IPS-18c (cell line): Measurements from ENCODE around the gene DNHD1.
A peak's percentile ranks its signal among the peaks of the same experiment; 100 is the strongest.

Experiments used
- H3K4me3 ChIP-seq: 2 replicates; pipeline ENCODE4 v1.7.0; 2013; ENCODE audit warnings: low read depth, mild to moderate bottlenecking, low read length, moderate library complexity; ENCODE audit not compliant: insufficient read depth
- H3K9me3 ChIP-seq: one replicate; pipeline ENCODE4 v1.6.1; 2013; ENCODE audit warnings: mild to moderate bottlenecking, low read length, moderate library complexity; ENCODE audit not compliant: control insufficient read depth, insufficient read depth

Gene DNHD1

DNA sequence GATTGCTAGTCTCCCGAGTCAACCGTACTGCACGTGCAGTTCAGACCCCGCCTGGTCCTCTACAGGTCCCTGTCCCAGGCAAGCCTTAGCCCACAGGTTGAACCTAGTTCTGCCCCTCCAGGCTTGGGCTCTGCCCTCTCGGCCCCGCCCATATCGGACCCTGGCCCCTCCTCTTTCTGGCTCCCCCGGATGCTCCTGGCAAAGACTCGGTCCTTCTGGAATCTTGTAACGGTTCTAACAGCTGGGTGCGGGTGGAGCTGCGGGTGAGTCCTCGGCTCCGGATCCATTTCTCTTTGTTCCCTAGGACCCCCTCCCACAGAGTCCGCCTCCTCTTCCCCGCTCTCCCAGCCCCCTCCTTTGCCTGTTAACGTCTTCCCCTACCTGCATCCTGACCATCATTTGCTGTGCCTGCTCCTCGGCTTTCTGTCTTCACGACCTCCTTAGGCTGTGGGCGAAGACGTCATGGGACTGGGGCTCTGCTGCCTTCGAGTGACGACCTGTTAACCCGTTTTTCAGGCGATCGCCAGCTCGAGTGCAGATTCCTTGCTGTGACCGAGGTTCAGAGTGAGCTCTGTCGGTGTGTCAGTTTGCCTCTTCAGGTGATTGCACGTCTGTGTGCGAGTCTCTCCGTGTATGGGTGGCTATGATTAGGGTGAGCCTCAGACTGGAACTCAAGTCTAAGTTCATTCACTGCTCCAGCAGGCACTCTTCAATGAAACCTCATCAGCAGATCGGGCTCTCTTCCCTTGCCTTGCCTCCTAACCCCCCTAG lies at the start of gene DNHD1:
Gene DNHD1, plus strand, starts transcription at position 212 of the 771 bp plus-strand sequence. CDS start 936 bp downstream, outside the sequence.
- Histone ChIP-seq H3K9me3 (no peaks in the 10 kb centered on the region), H3K4me3 (peak within 1 kb of the TSS; percentile 36; the same call in 1 of the 2 replicates)

DNA sequence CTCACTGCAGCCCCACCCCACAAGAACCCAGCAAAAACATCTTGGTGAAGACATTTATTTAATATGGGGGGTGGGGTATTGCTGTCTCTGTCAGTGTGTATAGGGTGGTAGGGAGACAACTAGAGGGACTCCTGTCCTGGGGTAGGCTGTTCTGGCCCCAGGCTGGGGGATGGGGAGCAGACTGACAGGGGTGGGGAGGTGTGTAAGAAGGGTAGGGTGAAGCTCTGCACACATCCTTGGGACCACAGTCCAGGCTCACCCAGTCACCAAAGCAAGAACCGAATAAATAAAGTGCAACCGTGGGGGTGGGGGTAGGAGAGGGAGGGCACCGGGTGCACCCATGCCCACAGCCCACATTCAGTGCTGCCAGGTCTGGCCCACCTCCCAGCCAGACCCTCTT lies 48.5 kb upstream of the DNHD1 start:
- Histone ChIP-seq H3K4me3 (no peak overlapping the region), H3K9me3 (no peaks in the 10 kb centered on the region)

DNA sequence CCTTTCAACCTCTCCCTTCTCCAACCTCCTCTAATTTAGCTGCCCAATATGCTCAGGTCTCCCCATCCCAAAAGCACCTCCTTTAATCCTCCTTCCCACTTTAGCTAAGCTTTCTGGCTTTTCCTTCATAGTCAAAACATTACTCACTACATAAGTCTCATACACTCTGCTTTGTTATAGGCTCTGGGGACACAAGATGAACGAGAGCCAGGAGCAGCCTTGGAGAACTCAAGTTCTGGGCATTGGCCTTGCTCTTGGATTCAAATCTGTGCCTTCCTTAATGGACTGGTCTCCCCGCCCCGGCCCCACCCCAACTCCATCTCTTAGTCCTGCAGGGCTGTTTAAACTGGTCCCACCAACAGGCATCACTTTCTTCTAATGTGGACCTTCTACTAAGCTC lies 44.9 kb upstream of the DNHD1 start:
- Histone ChIP-seq H3K9me3 (no peaks in the 10 kb centered on the region), H3K4me3 (no peak overlapping the region)

GRCh38 chr11:6453152-6453551 lies 43.9 kb upstream of the DNHD1 start:
- no peaks in the 10 kb centered on the region for H3K9me3 ChIP-seq
- H3K4me3 ChIP-seq = no peak overlapping the region

GRCh38 chr11:6455070-6455469 lies 42.0 kb upstream of the DNHD1 start:
- Histone ChIP-seq H3K4me3 (no peak overlapping the region), H3K9me3 (no peaks in the 10 kb centered on the region)

- Histone ChIP-seq H3K9me3 (no peaks in the 10 kb centered on the region), H3K4me3 (no peak overlapping the region)
Measured at GRCh38 chr11:6456361-6457073, 40.6 kb upstream of the DNHD1 start.

- Histone ChIP-seq H3K4me3 (no peak overlapping the region), H3K9me3 (no peaks in the 10 kb centered on the region)
Measured at GRCh38 chr11:6457581-6458320, 39.3 kb upstream of the DNHD1 start.

GRCh38 chr11:6458352-6459098 lies 38.6 kb upstream of the DNHD1 start:
- Histone ChIP-seq H3K9me3 (no peaks in the 10 kb centered on the region), H3K4me3 (no peak overlapping the region)

DNA sequence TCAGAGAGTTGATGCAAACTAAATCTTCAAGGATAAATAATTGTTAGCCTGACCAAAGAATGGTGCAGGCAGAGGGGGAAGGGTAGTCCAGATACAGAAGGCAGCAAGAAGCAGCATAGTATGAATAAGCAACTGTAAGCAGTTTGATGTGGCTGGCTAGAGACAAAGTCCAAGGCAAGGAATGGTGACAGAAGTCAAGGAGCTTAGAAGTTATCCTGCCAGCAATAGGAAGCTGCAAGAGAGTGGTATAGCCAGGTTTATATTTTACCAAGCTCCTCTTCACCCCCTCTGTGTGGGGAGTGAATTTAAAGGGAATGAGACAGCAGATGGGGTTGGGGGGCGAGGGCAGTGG lies 38.0 kb upstream of the DNHD1 start:
- Histone ChIP-seq H3K4me3 (no peak overlapping the region), H3K9me3 (no peaks in the 10 kb centered on the region)

DNA sequence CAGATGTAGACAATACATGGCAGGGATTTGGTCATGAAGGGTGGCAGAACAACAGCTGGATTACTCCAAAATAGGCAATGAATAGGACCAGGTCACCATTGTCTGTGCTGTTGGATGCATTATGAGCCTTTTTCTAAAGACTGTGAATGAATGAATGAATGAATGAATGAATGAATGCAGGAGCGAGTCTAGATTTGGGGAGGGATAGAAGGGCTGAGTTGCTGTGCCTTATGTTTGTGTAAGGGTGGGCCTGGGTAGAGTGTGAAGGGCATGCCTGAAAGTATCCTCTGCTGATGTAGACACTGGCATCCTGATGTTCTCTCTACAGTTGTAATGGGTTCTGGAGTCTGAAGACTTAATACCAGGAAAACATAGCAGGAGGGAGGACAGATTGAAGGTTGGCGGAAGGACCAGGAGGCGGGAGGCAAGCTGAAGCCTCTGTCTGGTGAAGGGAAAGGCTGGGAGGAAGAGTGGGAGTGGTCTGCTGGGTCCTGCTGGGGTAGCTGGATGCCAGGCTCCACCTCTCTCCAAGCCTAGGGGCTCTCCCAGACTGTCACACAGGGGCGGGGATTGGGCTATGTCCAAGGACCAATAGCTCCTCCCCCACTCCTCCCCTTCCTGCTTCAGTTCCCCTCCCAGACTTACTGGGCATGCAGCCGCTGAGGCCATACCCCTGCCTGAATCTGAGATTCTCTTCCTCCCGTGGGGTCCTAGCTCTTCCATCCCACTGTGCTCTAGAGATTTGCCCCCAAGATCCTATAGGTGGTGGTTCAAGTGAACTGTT lies 28.2 kb upstream of the DNHD1 start:
- H3K9me3 ChIP-seq = no peaks in the 10 kb centered on the region
- no peak overlapping the region for H3K4me3 ChIP-seq

- Histone ChIP-seq H3K9me3 (no peaks in the 10 kb centered on the region), H3K4me3 (no peak overlapping the region)
Measured at GRCh38 chr11:6469599-6469998, 27.5 kb upstream of the DNHD1 start.

- H3K4me3 ChIP-seq = peak overlapping the region; percentile 92
- H3K9me3 ChIP-seq = peaks cover 2% of the 10 kb centered on the region
Measured at GRCh38 chr11:6472934-6473333, 24.1 kb upstream of the DNHD1 start.

DNA sequence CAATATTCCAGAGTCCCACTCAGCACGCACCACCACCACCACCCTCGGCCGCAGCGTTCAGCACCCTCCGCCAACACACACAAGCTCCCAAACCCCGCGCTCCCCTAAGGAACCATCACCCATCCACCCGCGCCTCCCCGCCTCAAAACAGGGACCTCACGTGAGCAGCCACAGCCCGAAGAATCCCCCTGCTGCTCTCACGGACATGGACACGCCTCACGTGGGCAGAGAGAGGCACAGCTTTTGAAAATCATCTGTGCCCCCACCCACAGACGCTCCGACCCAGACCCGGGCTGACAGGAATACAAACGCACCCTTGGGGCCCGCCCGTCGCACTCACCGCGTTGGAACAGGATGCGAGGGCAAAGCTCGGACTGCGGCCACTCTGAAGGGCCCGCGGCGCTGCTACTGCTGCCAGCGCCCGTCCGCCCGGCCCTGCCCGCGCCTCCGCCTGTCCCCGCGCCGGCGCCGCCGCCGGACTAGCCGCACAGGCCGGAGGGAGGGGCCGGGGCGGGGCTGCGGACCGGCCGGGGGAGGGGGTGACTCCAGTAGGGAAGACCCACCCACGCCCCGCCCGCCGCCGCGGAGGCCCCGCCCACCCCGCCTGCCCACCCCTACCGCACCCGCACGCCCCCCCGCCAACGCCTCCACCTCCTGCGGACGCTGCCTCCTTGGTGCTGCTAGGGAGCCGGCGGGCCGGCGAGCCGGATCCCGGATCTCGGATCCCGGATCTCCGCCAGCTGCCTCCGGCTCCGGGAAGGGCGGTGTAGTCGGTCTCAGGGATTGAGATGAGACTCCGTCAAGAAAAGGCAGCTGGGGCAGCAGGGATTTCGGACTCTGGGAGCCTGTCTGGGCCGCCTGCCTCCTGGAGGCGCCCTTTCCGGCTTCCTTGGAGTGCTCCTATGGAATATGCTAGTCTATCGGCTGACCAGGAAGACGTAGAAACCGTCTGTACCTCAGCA lies 23.3 kb upstream of the DNHD1 start, which contains the start of gene TRIM3:
Gene TRIM3, minus strand, starts transcription at position 491 of the 962 bp plus-strand sequence. CDS start 8,246 bp downstream, outside the sequence.
- H3K9me3 ChIP-seq = peaks cover 2% of the 10 kb centered on the region

GRCh38 chr11:6474413-6474792 lies 22.7 kb upstream of the DNHD1 start:
- Histone ChIP-seq H3K9me3 (peaks cover 2% of the 10 kb centered on the region), H3K4me3 (peak overlapping the region; percentile 71)

More for the DNA sequence above, 23.3 kb upstream of the DNHD1 start, which contains the start of gene TRIM3:
- H3K4me3 ChIP-seq = peak within 1 kb of the TSS; percentile 92

- peaks cover 2% of the 10 kb centered on the region for H3K9me3 ChIP-seq
- H3K4me3 ChIP-seq = no peak overlapping the region
Measured at GRCh38 chr11:6474806-6475500, 22.1 kb upstream of the DNHD1 start.
